Measurements from ENCODE around the gene GSDMA. TPM values are rescaled to one million over a fixed set of nuclear protein-coding genes. Genes with fewer than 3 reads are reported as not detected.

GSDMA gene
- 1 to 10 TPM in 1 of 2 experiments, under 1 TPM in 1; 0.98 to 1.1 TPM for total RNA-seq

- CTCF ChIA-PET: interaction anchor here (0.6 to 1.2 kb wide), 4 partner anchors 17 to 413 kb away, joined by 3 to 4 read pairs (median 3); no protein-coding TSS in a partner anchor
- ATAC-seq: no peak
These were observed at the start of gene GSDMA for GRCh38 chr17:39962642-39963220. Gene GSDMA, plus strand, starts transcription at chr17:39963004. Its CDS starts 2,684 bp downstream, at chr17:39965688.

GRCh38 chr17:39913989-39914388 lies 48.8 kb upstream of the GSDMA start:
- Mint-ChIP-seq H3K36me3 (ENCODE audit: low read depth) (peaks cover 26% of the 10 kb centered on the region), H3K27ac (no peak overlapping the region), H3K9me3 (ENCODE audit: low read depth) (no peaks in the 10 kb centered on the region), H3K4me1 (peaks cover 13% of the 10 kb centered on the region), H3K27me3 (no peaks in the 10 kb centered on the region), H3K4me3 (no peak overlapping the region)
- ATAC-seq (no peak), DNase-seq (no peak)
- intact Hi-C loops (cut with DNase I, micrococcal nuclease): no loop called here
- CTCF ChIA-PET: no interaction called here
- POLR2A ChIA-PET: no interaction called here

More at GRCh38 chr17:39962642-39963220, at the start of gene GSDMA:
- Mint-ChIP-seq H3K4me3 (no peak within 1 kb of the TSS), H3K36me3 (ENCODE audit: low read depth) (no peaks in the 10 kb centered on the region), H3K27me3 (peaks cover 2% of the 10 kb centered on the region), H3K4me1 (peaks cover 24% of the 10 kb centered on the region), H3K27ac (peak within 1 kb of the TSS; percentile 61), H3K9me3 (ENCODE audit: low read depth) (no peaks in the 10 kb centered on the region)
- DNase-seq: peak; percentile 34
- intact Hi-C loops (cut with DNase I, micrococcal nuclease): no loop called here
- POLR2A ChIA-PET: no interaction called here

- peaks cover 26% of the 10 kb centered on the region for H3K36me3 Mint-ChIP-seq (ENCODE audit: low read depth)
- H3K4me1 Mint-ChIP-seq: peaks cover 24% of the 10 kb centered on the region
- ChIA-PET CTCF (interaction anchor here (0.6 to 0.7 kb wide), 4 partner anchors 16 to 414 kb away, joined by 3 to 4 read pairs (median 3); no protein-coding TSS in a partner anchor), POLR2A (interaction anchor here (0.6 kb wide), 1 partner anchor 14 kb away, joined by 6 read pairs; no protein-coding TSS in a partner anchor)
- no peak overlapping the region for H3K27ac Mint-ChIP-seq
- intact Hi-C loops (cut with DNase I, micrococcal nuclease): no loop called here
- no peaks in the 10 kb centered on the region for H3K9me3 Mint-ChIP-seq (ENCODE audit: low read depth)
- no peaks in the 10 kb centered on the region for H3K27me3 Mint-ChIP-seq
- ATAC-seq: no peak
- no peak overlapping the region for H3K4me3 Mint-ChIP-seq
- no peak for DNase-seq
These were observed 47.2 kb upstream of the GSDMA start for GRCh38 chr17:39915559-39915958.

GRCh38 chr17:39916918-39917317 lies 45.9 kb upstream of the GSDMA start:
- CTCF ChIA-PET: no interaction called here
- H3K4me1 Mint-ChIP-seq: peaks cover 37% of the 10 kb centered on the region

DNA sequence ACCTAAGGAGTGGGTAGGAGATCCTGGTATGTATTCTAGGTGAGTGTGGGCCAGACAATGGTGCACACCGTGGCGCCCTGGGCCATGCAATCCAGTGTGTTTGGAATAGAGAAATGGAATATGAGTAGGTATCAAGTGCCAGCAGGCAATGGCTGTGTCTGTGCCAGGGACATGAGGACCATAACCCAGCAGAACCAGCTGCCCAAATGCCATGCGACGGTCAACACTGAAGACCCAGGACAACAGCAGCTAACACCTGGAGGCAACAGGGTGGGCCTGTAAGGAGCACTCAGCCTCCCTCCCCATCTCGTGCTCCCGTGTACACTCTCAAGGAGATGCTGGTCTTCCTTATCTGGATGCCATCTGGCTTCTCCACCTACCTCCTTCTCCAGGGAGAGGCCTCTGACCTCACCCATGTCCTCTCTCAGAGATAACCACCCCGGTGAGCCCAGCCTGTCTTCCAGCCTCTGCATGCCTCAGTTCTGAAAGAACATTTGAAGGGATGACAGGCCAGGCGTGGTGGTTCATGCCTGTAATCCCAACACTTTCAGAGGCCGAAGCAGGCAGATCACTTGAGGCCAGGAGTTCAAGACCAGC lies 43.6 kb upstream of the GSDMA start:
- Mint-ChIP-seq H3K27ac (no peak overlapping the region), H3K4me1 (peaks cover 57% of the 10 kb centered on the region), H3K27me3 (no peaks in the 10 kb centered on the region), H3K36me3 (ENCODE audit: low read depth) (peaks cover 34% of the 10 kb centered on the region), H3K9me3 (ENCODE audit: low read depth) (no peaks in the 10 kb centered on the region), H3K4me3 (no peak overlapping the region)
- ChIA-PET POLR2A (no interaction called here), CTCF (interaction anchor here (0.5 to 0.9 kb wide), 2 partner anchors 62 to 165 kb away, joined by 3 to 5 read pairs; partner anchors contain the start of gene PSMD3)
- DNase-seq (no peak), ATAC-seq (no peak)
- intact Hi-C loops (cut with DNase I, micrococcal nuclease): no loop called here

More at GRCh38 chr17:39916918-39917317, 45.9 kb upstream of the GSDMA start:
- Mint-ChIP-seq H3K9me3 (ENCODE audit: low read depth) (no peaks in the 10 kb centered on the region), H3K36me3 (ENCODE audit: low read depth) (peaks cover 27% of the 10 kb centered on the region), H3K27ac (peak overlapping the region; percentile 49), H3K4me3 (no peak overlapping the region), H3K27me3 (no peaks in the 10 kb centered on the region)
- POLR2A ChIA-PET: no interaction called here
- DNase-seq (no peak), ATAC-seq (no peak)
- intact Hi-C loops (cut with DNase I, micrococcal nuclease): no loop called here

- H3K27me3 Mint-ChIP-seq: no peaks in the 10 kb centered on the region
- H3K27ac Mint-ChIP-seq: peak overlapping the region; percentile 79
- POLR2A ChIA-PET: interaction anchor here (0.6 kb wide), 1 partner anchor 521 kb away, joined by 3 read pairs; no protein-coding TSS in a partner anchor
- intact Hi-C loops (cut with DNase I, micrococcal nuclease): loop anchor here in 1 of 2 experiments (10.0 kb wide), 2 partner anchors 516 to 1944 kb away; partner anchors contain the start of genes FBXL20 and KLHL11
- no peaks in the 10 kb centered on the region for H3K9me3 Mint-ChIP-seq (ENCODE audit: low read depth)
- peaks cover 34% of the 10 kb centered on the region for H3K36me3 Mint-ChIP-seq (ENCODE audit: low read depth)
- CTCF ChIA-PET: interaction anchor here (0.7 kb wide), 1 partner anchor 298 kb away, joined by 3 read pairs; no protein-coding TSS in a partner anchor
- H3K4me3 Mint-ChIP-seq: no peak overlapping the region
- H3K4me1 Mint-ChIP-seq: peaks cover 70% of the 10 kb centered on the region
- ATAC-seq: peak; percentile 70
- peak; percentile 78 for DNase-seq
These were observed 42.3 kb upstream of the GSDMA start for GRCh38 chr17:39920218-39921210.

- Mint-ChIP-seq H3K36me3 (ENCODE audit: low read depth) (peaks cover 34% of the 10 kb centered on the region), H3K4me3 (no peak overlapping the region), H3K27ac (peak overlapping the region; percentile 79), H3K4me1 (peaks cover 78% of the 10 kb centered on the region), H3K27me3 (no peaks in the 10 kb centered on the region), H3K9me3 (ENCODE audit: low read depth) (no peaks in the 10 kb centered on the region)
- peak; percentile 69 for ATAC-seq
- intact Hi-C loops (cut with DNase I, micrococcal nuclease): loop anchor here in 1 of 2 experiments (10.0 kb wide), 2 partner anchors 517 to 1943 kb away; partner anchors contain the start of genes FBXL20 and KLHL11
- POLR2A ChIA-PET: interaction anchor here (0.6 kb wide), 1 partner anchor 522 kb away, joined by 3 read pairs; no protein-coding TSS in a partner anchor
- CTCF ChIA-PET: interaction anchor here (0.6 to 0.7 kb wide), 2 partner anchors 267 to 299 kb away, joined by 3 read pairs; no protein-coding TSS in a partner anchor
- DNase-seq: peak; percentile 57
These were observed 41.5 kb upstream of the GSDMA start for GRCh38 chr17:39921323-39921722.

- Mint-ChIP-seq H3K4me3 (no peak overlapping the region), H3K9me3 (ENCODE audit: low read depth) (no peaks in the 10 kb centered on the region), H3K27ac (peak overlapping the region; percentile 79), H3K36me3 (ENCODE audit: low read depth) (peaks cover 32% of the 10 kb centered on the region), H3K4me1 (peaks cover 75% of the 10 kb centered on the region), H3K27me3 (no peaks in the 10 kb centered on the region)
- CTCF ChIA-PET: interaction anchor here (0.6 kb wide), 1 partner anchor 268 kb away, joined by 3 read pairs; no protein-coding TSS in a partner anchor
- intact Hi-C loops (cut with DNase I, micrococcal nuclease): loop anchor here in 1 of 2 experiments (10.0 kb wide), 2 partner anchors 517 to 1943 kb away; partner anchors contain the start of genes FBXL20 and KLHL11
- POLR2A ChIA-PET: no interaction called here
- no peak for ATAC-seq
- no peak for DNase-seq
These were observed 40.8 kb upstream of the GSDMA start for GRCh38 chr17:39922006-39922405.

DNA sequence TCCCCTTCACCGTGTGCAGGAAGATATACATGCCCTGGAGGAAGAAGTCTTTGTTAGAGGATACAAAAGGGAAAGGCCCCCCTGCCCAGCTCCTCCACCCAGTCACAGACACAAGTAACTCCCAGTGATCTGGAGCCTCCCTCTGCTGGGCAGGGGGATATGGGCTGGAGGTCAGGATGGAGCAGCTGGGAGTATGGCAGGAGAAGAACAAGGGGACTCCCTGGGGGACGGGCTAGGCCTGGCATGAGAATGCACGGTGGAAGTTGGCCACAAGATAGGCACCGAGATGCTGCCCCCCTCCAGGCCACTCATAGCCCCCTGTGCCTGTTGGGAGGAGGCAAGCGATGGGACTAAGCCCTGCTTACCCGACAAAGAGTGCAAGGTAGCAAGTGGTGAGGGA lies 39.6 kb upstream of the GSDMA start:
- Mint-ChIP-seq H3K4me3 (no peak overlapping the region), H3K9me3 (ENCODE audit: low read depth) (no peaks in the 10 kb centered on the region)

GRCh38 chr17:39923836-39924690 lies 38.7 kb upstream of the GSDMA start:
- CTCF ChIA-PET: no interaction called here
- H3K27ac Mint-ChIP-seq: peak overlapping the region; percentile 75
- intact Hi-C loops (cut with DNase I, micrococcal nuclease): loop anchor here in 1 of 2 experiments (10.0 kb wide), 2 partner anchors 519 to 1941 kb away; partner anchors contain the start of genes FBXL20 and KLHL11
- H3K27me3 Mint-ChIP-seq: no peaks in the 10 kb centered on the region
- H3K4me3 Mint-ChIP-seq: peak overlapping the region; percentile 85
- peaks cover 25% of the 10 kb centered on the region for H3K36me3 Mint-ChIP-seq (ENCODE audit: low read depth)
- ATAC-seq (no peak), DNase-seq (no peak)
- H3K4me1 Mint-ChIP-seq: peaks cover 76% of the 10 kb centered on the region
- H3K9me3 Mint-ChIP-seq (ENCODE audit: low read depth): no peaks in the 10 kb centered on the region
- POLR2A ChIA-PET: no interaction called here

More for the DNA sequence above, 39.6 kb upstream of the GSDMA start:
- Mint-ChIP-seq H3K27me3 (no peaks in the 10 kb centered on the region), H3K36me3 (ENCODE audit: low read depth) (peaks cover 27% of the 10 kb centered on the region), H3K27ac (peak overlapping the region; percentile 63), H3K4me1 (peaks cover 75% of the 10 kb centered on the region)
- intact Hi-C loops (cut with DNase I, micrococcal nuclease): loop anchor here in 1 of 2 experiments (10.0 kb wide), 2 partner anchors 518 to 1942 kb away; partner anchors contain the start of genes FBXL20 and KLHL11
- ChIA-PET POLR2A (no interaction called here), CTCF (interaction anchor here (0.7 kb wide), 1 partner anchor 14 kb away, joined by 3 read pairs; no protein-coding TSS in a partner anchor)
- DNase-seq (no peak), ATAC-seq (no peak)

Measured in activated CD4-positive, alpha-beta T cell treated with anti-CD3 and anti-CD28 coated beads for 36 hours (primary cell).